Activated CD4-positive, alpha-beta memory T cell treated with anti-CD3 and anti-CD28 coated beads for 36 hours (primary cell): ENCODE measurements around the gene PCSK5. TPM values are rescaled to one million over a fixed set of nuclear protein-coding genes. Genes with fewer than 3 reads are reported as not detected.

Experiments used
- CTCF ChIA-PET: fragments of 350-600 bp; sonication (Branson Sonifier 250); formaldehyde crosslinking; loops from one replicate; lab custom pipeline; 2021; ENCODE audit warnings: antibody characterized with exemption, inconsistent platforms; lab: Charles Lee
- POLR2A ChIA-PET: fragments of 350-600 bp; sonication (Branson Sonifier 250); formaldehyde crosslinking; loops from one replicate; lab custom pipeline; 2021; ENCODE audit warnings: antibody characterized with exemption; lab: Charles Lee
- DNase-seq: peaks from one replicate; pipeline ENCODE4 v3.0.0-alpha.2; 2020
- H3K27ac Mint-ChIP-seq: one replicate; pipeline ENCODE4 v1.8.0; 2021; ENCODE audit warnings: mixed read lengths
- H3K27me3 Mint-ChIP-seq: one replicate; pipeline ENCODE4 v1.8.0; 2021; ENCODE audit warnings: mixed read lengths
- H3K36me3 Mint-ChIP-seq: one replicate; pipeline ENCODE4 v1.8.0; 2021; ENCODE audit warnings: mixed read lengths
- H3K4me1 Mint-ChIP-seq: one replicate; pipeline ENCODE4 v1.8.0; 2021; ENCODE audit warnings: low read depth, mixed read lengths
- H3K4me3 Mint-ChIP-seq: one replicate; pipeline ENCODE4 v1.8.0; 2021; ENCODE audit warnings: mild to moderate bottlenecking, mixed read lengths
- H3K9me3 Mint-ChIP-seq: one replicate; pipeline ENCODE4 v1.8.0; 2021; ENCODE audit warnings: mixed read lengths
- intact Hi-C: fragments of 100-400 bp; cut with micrococcal nuclease; formaldehyde crosslinking; loops from one replicate; pipeline ENCODE4 v1.15.1; 2023
- total RNA-seq, 2 experiments: library from RNA; stranded (reverse); gene quantifications; one replicate each; pipeline ENCODE4 v1.2.3, GENCODE V29; 2021

PCSK5 gene
- total RNA-seq, 2 experiments from 2014 or later, result 2.0 to 2.1 TPM

DNA sequence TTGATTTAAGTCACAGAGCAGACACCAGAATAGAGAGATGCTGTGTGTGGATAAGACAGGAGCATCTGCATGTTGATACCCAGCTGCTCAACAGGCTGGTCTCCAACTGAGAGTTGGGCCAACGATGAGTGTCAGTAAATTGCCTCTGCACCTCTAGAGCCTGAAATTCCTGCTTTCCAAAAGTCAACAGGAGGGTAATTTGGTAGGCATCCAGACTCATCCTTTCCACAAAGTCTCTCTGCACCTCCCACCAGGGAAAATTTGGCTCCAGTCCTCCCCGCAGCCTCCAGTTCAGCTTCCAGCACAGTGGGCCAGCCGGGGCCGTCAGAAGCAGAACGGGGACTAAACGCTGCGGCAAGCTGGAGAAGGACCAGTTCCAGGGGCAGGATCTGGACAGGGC, 366.8 kb downstream of the PCSK5 start:
- H3K27ac Mint-ChIP-seq, result no peak overlapping the region
- no peak overlapping the region for H3K4me3 Mint-ChIP-seq
- ChIA-PET CTCF (no interaction called here), POLR2A (no interaction called here)
- intact Hi-C loops, result no loop called here
- no peaks in the 10 kb centered on the region for H3K9me3 Mint-ChIP-seq
- no peaks in the 10 kb centered on the region for H3K4me1 Mint-ChIP-seq
- H3K36me3 Mint-ChIP-seq, result no peaks in the 10 kb centered on the region
- DNase-seq, result no peak
- peaks cover 2% of the 10 kb centered on the region for H3K27me3 Mint-ChIP-seq

DNA sequence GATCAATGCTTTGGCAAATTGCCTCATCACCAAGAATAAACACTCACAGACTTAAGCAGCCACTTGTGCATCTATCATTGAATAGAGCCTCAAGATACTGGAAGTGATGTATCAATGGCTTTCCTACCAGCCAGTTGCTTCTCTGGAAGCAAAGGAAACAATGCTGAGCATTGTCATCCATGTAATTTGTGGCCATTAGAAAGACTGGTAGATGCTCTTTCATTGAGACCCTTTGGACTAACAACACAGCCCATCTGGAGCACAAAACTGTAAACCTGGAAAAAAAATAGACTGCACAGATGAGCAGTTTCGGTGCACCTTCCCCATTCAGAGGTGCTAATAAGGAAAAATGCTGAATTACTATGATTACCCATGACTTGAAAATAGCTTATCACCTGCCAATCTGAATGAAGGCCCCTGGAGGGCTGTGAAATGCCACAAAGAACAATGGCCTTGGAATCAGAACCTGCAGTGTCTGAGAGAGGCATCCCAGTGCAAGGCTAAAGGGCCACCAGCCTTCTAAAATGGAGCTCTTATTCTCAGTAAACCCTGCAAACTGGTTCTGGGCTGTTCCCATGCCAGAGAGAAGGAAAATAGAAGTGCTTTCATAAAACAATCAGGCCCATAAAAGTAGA, 376.3 kb downstream of the PCSK5 start:
- Mint-ChIP-seq H3K27ac (no peak overlapping the region), H3K9me3 (peaks cover 6% of the 10 kb centered on the region), H3K27me3 (no peaks in the 10 kb centered on the region), H3K4me1 (no peaks in the 10 kb centered on the region), H3K36me3 (no peaks in the 10 kb centered on the region), H3K4me3 (no peak overlapping the region)
- POLR2A ChIA-PET, result no interaction called here
- no peak for DNase-seq
- CTCF ChIA-PET, result no interaction called here
- intact Hi-C loops, result no loop called here

DNA sequence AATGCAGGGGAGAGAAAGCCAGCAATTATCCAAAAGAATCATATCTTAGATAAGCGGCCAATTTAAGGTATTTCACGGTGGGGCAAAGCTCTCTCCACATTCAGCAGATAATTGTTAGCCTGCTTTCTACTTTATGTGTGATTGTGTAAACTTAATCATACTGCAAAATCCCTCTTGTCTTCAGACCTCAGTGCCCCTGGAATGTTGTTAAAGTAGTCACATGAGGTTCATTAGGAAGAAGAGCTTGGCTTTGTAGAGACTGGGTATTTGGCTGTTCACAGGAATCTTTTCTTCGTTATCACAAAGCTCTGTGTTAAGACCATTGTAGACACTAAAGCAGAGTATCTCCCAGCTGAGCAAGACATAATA, 376.8 kb downstream of the PCSK5 start:
- Mint-ChIP-seq H3K27ac (no peak overlapping the region), H3K27me3 (no peaks in the 10 kb centered on the region), H3K36me3 (no peaks in the 10 kb centered on the region), H3K4me1 (no peaks in the 10 kb centered on the region), H3K9me3 (peaks cover 6% of the 10 kb centered on the region), H3K4me3 (no peak overlapping the region)
- ChIA-PET POLR2A (no interaction called here), CTCF (no interaction called here)
- intact Hi-C loops, result no loop called here
- no peak for DNase-seq

DNA sequence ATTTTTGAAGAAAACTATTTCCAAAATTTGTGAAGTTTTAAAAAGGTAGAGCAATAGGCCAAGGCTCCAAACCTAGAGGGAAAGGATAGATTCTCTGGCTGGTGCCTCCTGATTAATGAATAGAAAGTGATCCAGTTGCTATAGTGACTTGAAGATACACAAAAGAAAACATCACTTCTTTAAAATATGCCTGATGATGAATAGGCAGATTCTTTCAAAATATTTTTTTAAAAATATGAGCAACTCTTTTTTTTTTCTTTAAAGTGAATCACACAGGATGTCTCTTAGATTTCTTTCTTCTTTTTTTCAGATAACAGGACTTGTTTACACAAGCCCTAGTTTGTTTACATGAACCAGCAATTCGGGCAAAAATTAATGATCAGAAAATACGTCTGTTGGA, 379.3 kb downstream of the PCSK5 start:
- H3K9me3 Mint-ChIP-seq, result no peaks in the 10 kb centered on the region
- intact Hi-C loops, result no loop called here
- H3K27ac Mint-ChIP-seq, result no peak overlapping the region
- H3K27me3 Mint-ChIP-seq, result no peaks in the 10 kb centered on the region
- ChIA-PET POLR2A (no interaction called here), CTCF (interaction anchor here (0.6 kb wide), 1 partner anchor 33 kb away, joined by 4 read pairs; no protein-coding TSS in a partner anchor)
- DNase-seq, result no peak
- no peak overlapping the region for H3K4me3 Mint-ChIP-seq
- H3K4me1 Mint-ChIP-seq, result no peaks in the 10 kb centered on the region
- no peaks in the 10 kb centered on the region for H3K36me3 Mint-ChIP-seq

DNA sequence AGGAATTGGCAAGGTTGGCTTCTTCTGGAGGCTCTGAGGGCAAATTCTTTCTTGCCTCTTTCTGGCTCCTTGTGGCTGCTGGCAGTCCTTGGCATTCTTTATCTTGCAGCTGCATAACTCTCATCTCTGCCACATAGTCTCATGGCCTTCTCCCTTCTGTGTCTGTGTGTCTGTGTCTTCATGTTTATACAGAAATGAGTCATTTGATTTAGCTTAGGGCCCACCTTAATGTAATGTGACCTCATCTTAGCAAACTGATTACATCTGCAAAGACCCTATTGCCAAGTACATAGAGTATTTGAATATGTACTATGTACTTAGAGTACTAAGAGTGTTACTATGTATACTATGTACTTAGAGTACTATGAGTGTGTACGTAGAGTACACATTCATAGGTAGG, 381.3 kb downstream of the PCSK5 start:
- Mint-ChIP-seq H3K4me1 (no peaks in the 10 kb centered on the region), H3K36me3 (no peaks in the 10 kb centered on the region), H3K27me3 (no peaks in the 10 kb centered on the region), H3K4me3 (no peak overlapping the region), H3K27ac (no peak overlapping the region), H3K9me3 (no peaks in the 10 kb centered on the region)
- ChIA-PET POLR2A (no interaction called here), CTCF (no interaction called here)
- intact Hi-C loops, result no loop called here
- DNase-seq, result no peak

DNA sequence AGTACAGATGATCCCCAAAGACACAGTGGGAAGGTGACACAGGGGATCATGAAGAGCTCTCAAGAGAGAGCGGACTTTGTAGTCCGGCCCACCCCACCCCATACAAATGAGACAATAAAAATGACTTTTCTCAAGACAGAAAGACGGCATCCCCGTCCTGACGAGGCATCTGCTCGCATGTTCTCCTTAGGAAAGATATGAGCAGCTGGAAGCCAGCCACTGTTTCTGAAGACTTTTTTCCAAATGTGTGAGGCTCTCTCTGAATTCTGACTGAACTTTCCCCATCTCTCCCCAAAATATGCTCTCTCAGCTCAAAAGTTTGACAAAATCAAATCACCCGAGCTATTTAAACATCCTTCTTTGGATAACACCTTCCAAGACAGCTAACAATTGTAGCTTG, 398.6 kb downstream of the PCSK5 start:
- ChIA-PET CTCF (interaction anchor here (0.9 kb wide), 1 partner anchor 13 kb away, joined by 3 read pairs; no protein-coding TSS in a partner anchor), POLR2A (no interaction called here)
- H3K4me3 Mint-ChIP-seq, result no peak overlapping the region
- H3K9me3 Mint-ChIP-seq, result no peaks in the 10 kb centered on the region
- no peak for DNase-seq
- no peaks in the 10 kb centered on the region for H3K27me3 Mint-ChIP-seq
- no peak overlapping the region for H3K27ac Mint-ChIP-seq
- H3K36me3 Mint-ChIP-seq, result no peaks in the 10 kb centered on the region
- intact Hi-C loops, result no loop called here
- no peaks in the 10 kb centered on the region for H3K4me1 Mint-ChIP-seq

DNA sequence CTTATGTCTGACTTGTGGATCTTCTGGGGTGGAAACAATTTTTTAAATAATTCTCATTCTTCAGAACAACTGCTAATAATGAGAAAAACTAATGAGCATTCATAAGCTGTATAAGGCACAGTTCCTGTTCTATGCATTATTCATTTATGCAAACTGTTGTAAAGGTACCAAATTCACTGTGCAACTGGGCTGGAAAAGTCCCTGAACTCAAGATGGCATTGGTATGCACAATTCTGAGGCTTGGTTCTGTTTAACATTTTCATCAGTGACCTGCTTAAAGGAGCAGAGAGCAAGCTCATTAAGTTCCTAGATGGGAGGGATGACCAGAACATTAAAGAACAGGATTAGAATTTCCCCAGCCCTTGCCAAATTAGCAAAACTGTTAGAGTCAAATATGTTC, 399.2 kb downstream of the PCSK5 start:
- ChIA-PET POLR2A (no interaction called here), CTCF (interaction anchor here (0.9 kb wide), 1 partner anchor 12 kb away, joined by 3 read pairs; no protein-coding TSS in a partner anchor)
- Mint-ChIP-seq H3K9me3 (no peaks in the 10 kb centered on the region), H3K36me3 (no peaks in the 10 kb centered on the region), H3K27me3 (no peaks in the 10 kb centered on the region), H3K4me1 (no peaks in the 10 kb centered on the region), H3K27ac (no peak overlapping the region), H3K4me3 (no peak overlapping the region)
- no peak for DNase-seq
- intact Hi-C loops, result loop anchor here (10.0 kb wide), 1 partner anchor 265 kb away; no protein-coding TSS in a partner anchor

DNA sequence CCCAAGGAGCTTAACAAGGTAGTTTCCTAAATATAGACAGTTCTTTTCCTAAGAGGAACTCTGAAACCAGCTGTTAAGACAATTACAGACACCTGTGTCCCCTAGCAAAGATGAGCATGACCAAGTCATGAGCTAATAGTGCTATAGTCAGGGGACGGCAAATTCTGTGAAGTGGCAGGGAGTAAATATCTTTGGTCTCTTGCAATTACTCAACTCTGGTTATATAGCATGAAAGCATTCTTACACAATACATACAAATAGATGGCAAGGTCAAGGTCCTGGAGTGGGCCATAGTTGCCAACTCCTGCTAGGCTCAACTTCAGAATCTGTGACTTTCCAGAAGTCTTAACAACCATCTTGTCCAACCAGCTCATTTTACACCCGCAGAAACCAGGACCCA, 400.1 kb downstream of the PCSK5 start:
- Mint-ChIP-seq H3K27me3 (no peaks in the 10 kb centered on the region), H3K4me3 (no peak overlapping the region), H3K4me1 (no peaks in the 10 kb centered on the region), H3K27ac (no peak overlapping the region), H3K9me3 (no peaks in the 10 kb centered on the region), H3K36me3 (no peaks in the 10 kb centered on the region)
- ChIA-PET CTCF (no interaction called here), POLR2A (no interaction called here)
- no peak for DNase-seq
- intact Hi-C loops, result loop anchor here (10.0 kb wide), 1 partner anchor 266 kb away; no protein-coding TSS in a partner anchor

DNA sequence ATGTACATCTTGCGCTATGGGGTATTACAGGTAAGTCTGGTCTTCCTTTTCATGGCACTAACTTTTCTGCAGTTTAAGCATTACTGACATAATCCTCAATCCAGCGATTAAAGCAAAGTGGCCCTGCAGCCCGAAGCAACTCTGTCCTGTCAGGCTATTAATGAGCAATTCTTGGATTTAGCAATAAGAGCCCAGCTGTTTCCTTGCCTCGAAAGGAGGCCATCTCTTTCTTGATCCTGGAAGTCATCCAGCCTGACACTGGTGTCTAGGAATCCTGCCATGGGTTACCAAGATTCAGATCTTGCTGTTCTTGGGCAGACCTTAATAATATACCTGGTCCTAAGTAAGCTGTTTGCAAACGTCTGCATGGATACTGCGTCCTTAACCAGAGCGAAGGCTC, 401.8 kb downstream of the PCSK5 start:
- no peaks in the 10 kb centered on the region for H3K4me1 Mint-ChIP-seq
- H3K4me3 Mint-ChIP-seq, result no peak overlapping the region
- intact Hi-C loops, result loop anchor here (10.0 kb wide), 1 partner anchor 267 kb away; no protein-coding TSS in a partner anchor
- no peaks in the 10 kb centered on the region for H3K27me3 Mint-ChIP-seq
- no peak overlapping the region for H3K27ac Mint-ChIP-seq
- DNase-seq, result no peak
- CTCF ChIA-PET, result no interaction called here
- H3K36me3 Mint-ChIP-seq, result no peaks in the 10 kb centered on the region
- POLR2A ChIA-PET, result no interaction called here
- no peaks in the 10 kb centered on the region for H3K9me3 Mint-ChIP-seq

DNA sequence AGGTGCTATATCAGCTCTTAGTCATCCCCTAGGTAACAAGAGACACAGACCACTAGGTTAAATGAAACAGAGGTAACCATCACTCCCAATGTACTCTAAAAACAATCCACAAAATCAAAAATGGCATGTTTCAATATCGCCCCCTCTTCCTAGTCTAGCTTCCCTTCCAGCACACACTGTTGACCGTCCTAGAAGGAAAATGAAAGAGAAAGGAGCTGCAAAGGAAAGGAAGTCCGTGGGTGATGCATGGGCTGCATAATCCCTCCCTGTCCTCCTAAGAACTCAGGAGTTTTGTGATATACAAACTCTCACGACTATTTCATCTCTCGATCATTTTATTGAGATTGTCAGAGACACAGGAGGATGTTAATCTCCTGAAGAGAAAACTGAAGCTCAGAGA, 402.2 kb downstream of the PCSK5 start:
- peaks cover 2% of the 10 kb centered on the region for H3K4me1 Mint-ChIP-seq
- no peaks in the 10 kb centered on the region for H3K27me3 Mint-ChIP-seq
- no peak for DNase-seq
- CTCF ChIA-PET, result no interaction called here
- intact Hi-C loops, result loop anchor here (10.0 kb wide), 1 partner anchor 268 kb away; no protein-coding TSS in a partner anchor
- no peaks in the 10 kb centered on the region for H3K9me3 Mint-ChIP-seq
- POLR2A ChIA-PET, result interaction anchor here (0.6 kb wide), 1 partner anchor 389 kb away, joined by 3 read pairs; no protein-coding TSS in a partner anchor
- H3K27ac Mint-ChIP-seq, result no peak overlapping the region
- H3K36me3 Mint-ChIP-seq, result no peaks in the 10 kb centered on the region
- H3K4me3 Mint-ChIP-seq, result no peak overlapping the region

DNA sequence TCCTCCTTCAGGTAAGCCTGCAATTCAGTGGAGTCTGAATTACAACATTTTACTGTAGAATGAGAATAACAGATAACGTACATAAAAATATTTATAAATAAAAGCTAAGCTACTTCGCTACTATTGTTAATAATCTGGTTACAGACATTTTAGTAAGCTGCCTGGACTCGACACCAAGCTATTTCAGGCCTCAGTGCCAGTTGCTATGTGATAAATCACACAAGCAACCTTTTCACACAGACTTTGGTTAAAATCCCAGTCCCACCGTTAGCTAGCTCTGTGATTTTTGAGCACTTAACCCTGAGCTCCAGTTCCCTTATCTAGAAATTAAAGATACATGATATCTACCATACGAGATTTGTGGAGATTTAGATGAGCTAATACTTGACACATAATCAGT, 403.8 kb downstream of the PCSK5 start:
- H3K9me3 Mint-ChIP-seq, result no peaks in the 10 kb centered on the region
- no peak for DNase-seq
- POLR2A ChIA-PET, result no interaction called here
- peaks cover 3% of the 10 kb centered on the region for H3K4me1 Mint-ChIP-seq
- no peaks in the 10 kb centered on the region for H3K36me3 Mint-ChIP-seq
- H3K4me3 Mint-ChIP-seq, result no peak overlapping the region
- no peaks in the 10 kb centered on the region for H3K27me3 Mint-ChIP-seq
- intact Hi-C loops, result loop anchor here (10.0 kb wide), 1 partner anchor 270 kb away; no protein-coding TSS in a partner anchor
- CTCF ChIA-PET, result interaction anchor here (1.3 kb wide), 1 partner anchor 8 kb away, joined by 4 read pairs; no protein-coding TSS in a partner anchor
- no peak overlapping the region for H3K27ac Mint-ChIP-seq

DNA sequence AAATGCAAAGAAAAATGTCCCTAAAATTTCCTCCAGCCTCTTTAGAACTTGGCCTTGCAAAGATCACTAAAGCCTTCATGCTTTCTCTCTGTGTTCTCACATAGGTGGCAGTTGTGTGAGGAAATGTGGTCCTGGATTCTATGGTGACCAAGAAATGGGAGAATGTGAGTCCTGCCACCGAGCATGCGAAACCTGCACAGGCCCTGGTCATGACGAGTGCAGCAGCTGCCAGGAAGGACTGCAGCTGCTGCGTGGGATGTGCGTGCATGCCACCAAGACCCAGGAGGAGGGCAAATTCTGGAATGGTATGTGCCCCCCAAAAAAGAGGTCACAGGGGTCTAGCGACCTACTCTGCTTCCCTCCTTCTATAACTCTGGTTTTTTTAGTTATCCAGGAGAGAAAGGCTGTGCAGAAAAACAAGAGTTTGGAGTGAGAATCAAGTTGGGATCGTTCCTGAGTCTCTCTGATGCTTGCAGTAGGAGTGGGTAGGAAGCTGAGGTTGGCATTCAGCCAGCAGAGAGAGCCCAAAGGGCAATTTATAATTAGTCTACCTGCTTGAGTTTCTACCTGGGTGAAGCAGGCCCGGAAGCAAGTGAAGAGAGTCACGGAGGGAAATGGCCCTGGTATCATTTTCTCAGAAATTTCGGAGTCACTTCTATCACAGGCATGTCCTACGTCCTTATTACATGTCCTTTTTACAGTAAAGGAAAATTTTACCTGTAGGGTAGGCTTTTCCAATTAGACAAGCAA, 406.3 kb downstream of the PCSK5 start:
- ChIA-PET CTCF (no interaction called here), POLR2A (no interaction called here)
- peaks cover 3% of the 10 kb centered on the region for H3K4me1 Mint-ChIP-seq
- H3K36me3 Mint-ChIP-seq, result no peaks in the 10 kb centered on the region
- intact Hi-C loops, result loop anchor here (10.0 kb wide), 1 partner anchor 272 kb away; no protein-coding TSS in a partner anchor
- no peak overlapping the region for H3K4me3 Mint-ChIP-seq
- no peaks in the 10 kb centered on the region for H3K9me3 Mint-ChIP-seq
- no peak for DNase-seq
- H3K27me3 Mint-ChIP-seq, result no peaks in the 10 kb centered on the region
- no peak overlapping the region for H3K27ac Mint-ChIP-seq
